SK-N-SH (cell line): ENCODE results near the gene BCL11B.

Experiments
- POLR2AphosphoS5 ChIP-seq: IDR thresholded peaks from 2 replicates; pipeline ENCODE4 v1.6.1; 2012; ENCODE audit warnings: low read depth, low read length
- RAD21 ChIP-seq: IDR thresholded peaks from 2 replicates; pipeline ENCODE4 v1.6.1; 2012; ENCODE audit warnings: mild to moderate bottlenecking, low read length
- RXRA ChIP-seq: IDR thresholded peaks from 2 replicates; pipeline ENCODE4 v1.4.0; 2012; ENCODE audit warnings: low read depth, mild to moderate bottlenecking, borderline replicate concordance
- SIN3A ChIP-seq: IDR thresholded peaks from 2 replicates; pipeline ENCODE4 v1.6.1; 2012; ENCODE audit warnings: low read depth, mild to moderate bottlenecking, low read length, moderate library complexity, borderline replicate concordance
- SMC3 ChIP-seq: IDR thresholded peaks from 2 replicates; pipeline ENCODE4 v1.6.1; 2012; ENCODE audit warnings: low read depth, low read length, improper control_type of control experiment
- TEAD4 ChIP-seq: IDR thresholded peaks from 2 replicates; pipeline ENCODE4 v1.4.0; 2012; ENCODE audit warnings: mild to moderate bottlenecking, borderline replicate concordance; ENCODE audit not compliant: insufficient read depth
- USF2 ChIP-seq: fragments of 150-350 bp; IDR thresholded peaks from 2 replicates; pipeline ENCODE4 v1.6.1; 2017; ENCODE audit warnings: antibody characterized with exemption, low read length, low read depth, borderline replicate concordance
- TF ChIP-seq, protein P1 (sequence below): fragments of 200-600 bp; sonication (generic); IDR thresholded peaks from 2 replicates; pipeline ENCODE4 v1.6.1; 2017; ENCODE audit warnings: antibody characterized with exemption, mild to moderate bottlenecking, moderate library complexity
- TF ChIP-seq, protein P2 (sequence below): IDR thresholded peaks from 2 replicates; pipeline ENCODE4 v1.4.0; 2012; ENCODE audit warnings: low read depth, borderline replicate concordance

DNA sequence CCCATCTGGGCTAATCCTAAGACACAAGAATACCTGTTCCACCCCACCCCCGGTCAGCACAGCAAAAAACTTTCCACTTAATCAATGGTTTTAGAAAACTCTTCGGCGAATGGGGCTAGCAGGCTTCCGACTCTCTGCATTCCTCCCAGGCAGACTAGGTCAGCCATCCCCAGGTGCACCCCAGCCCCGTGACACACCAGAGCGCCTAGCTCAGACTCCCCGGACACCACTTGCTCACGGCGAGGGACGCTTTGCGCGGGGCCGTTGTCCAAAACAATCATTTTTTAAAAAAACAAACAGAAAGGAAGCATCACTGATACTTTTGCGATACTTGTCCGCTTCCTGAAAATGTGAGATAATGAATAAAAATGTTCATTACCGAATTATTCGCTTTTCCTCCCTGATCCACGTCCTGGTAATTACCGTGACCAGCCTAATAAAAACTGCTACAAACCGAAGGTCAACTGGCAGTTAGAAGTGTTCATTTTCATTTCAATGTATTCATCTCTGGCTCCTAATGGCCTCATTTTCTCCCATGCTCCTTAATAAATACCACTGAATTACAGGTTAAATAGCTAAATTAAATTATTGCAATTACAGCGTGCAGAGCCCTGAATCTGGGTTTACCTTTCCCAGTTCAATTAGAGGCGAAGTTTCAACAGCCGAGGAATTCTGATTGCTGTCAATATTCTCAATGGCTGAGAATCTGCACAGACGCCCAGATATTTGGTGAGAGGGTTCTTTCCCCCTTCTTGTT, 73.1 kb downstream of the BCL11B start:
- no peak for TF ChIP-seq SMC3
- no peak for TF ChIP-seq RAD21
- TF ChIP-seq, protein P1, sequence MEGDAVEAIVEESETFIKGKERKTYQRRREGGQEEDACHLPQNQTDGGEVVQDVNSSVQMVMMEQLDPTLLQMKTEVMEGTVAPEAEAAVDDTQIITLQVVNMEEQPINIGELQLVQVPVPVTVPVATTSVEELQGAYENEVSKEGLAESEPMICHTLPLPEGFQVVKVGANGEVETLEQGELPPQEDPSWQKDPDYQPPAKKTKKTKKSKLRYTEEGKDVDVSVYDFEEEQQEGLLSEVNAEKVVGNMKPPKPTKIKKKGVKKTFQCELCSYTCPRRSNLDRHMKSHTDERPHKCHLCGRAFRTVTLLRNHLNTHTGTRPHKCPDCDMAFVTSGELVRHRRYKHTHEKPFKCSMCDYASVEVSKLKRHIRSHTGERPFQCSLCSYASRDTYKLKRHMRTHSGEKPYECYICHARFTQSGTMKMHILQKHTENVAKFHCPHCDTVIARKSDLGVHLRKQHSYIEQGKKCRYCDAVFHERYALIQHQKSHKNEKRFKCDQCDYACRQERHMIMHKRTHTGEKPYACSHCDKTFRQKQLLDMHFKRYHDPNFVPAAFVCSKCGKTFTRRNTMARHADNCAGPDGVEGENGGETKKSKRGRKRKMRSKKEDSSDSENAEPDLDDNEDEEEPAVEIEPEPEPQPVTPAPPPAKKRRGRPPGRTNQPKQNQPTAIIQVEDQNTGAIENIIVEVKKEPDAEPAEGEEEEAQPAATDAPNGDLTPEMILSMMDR, result no peak
- TF ChIP-seq POLR2AphosphoS5, result no peak
- no peak for TF ChIP-seq USF2
- TF ChIP-seq, protein P2, sequence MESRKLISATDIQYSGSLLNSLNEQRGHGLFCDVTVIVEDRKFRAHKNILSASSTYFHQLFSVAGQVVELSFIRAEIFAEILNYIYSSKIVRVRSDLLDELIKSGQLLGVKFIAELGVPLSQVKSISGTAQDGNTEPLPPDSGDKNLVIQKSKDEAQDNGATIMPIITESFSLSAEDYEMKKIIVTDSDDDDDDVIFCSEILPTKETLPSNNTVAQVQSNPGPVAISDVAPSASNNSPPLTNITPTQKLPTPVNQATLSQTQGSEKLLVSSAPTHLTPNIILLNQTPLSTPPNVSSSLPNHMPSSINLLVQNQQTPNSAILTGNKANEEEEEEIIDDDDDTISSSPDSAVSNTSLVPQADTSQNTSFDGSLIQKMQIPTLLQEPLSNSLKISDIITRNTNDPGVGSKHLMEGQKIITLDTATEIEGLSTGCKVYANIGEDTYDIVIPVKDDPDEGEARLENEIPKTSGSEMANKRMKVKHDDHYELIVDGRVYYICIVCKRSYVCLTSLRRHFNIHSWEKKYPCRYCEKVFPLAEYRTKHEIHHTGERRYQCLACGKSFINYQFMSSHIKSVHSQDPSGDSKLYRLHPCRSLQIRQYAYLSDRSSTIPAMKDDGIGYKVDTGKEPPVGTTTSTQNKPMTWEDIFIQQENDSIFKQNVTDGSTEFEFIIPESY, result no peak
- TF ChIP-seq RXRA, result no peak
- no peak for TF ChIP-seq SIN3A
- TF ChIP-seq TEAD4, result no peak
